Measurements from ENCODE around the gene SHISA5. TPM values are rescaled to one million over a fixed set of nuclear protein-coding genes. Genes with fewer than 3 reads are reported as not detected.

Gene SHISA5
- polyA plus RNA-seq, 2 of the 4 experiments (the other 2 are of a cell fraction) = 87.5 to 94.3 TPM

DNA sequence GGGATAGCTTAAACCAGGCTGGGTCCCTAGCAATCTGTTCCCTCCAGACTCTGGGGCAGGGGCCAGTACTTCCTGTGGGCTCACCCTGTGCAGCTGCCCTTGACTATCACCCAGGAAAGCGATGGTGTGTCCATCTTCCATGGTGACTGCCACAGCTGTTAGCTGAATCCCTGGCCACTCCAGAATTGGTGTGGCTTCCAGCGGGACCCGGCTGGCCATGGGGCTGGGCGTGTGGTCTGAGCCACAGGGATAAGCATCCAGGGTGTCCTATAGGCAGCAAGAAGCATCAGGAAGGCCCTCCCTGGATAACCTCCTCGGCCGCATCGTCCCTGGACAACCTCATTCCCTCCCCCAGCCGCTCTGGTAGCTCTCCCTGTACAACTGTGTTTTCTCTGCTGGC lies 81.3 kb downstream of the SHISA5 start:
- ChIA-PET CTCF (interaction anchor here (1.8 to 31.5 kb wide), 3 partner anchors 9 to 149 kb away, joined by 4 to 488 read pairs (median 13); partner anchors contain the start of gene PLXNB1), POLR2A (no interaction called here)
- Histone ChIP-seq H3K4me2 (no peak overlapping the region), H3K4me3 (no peak overlapping the region), H3K9me3 (no peaks in the 10 kb centered on the region), H3K27ac (no peak overlapping the region), H3K4me1 (peaks cover 20% of the 10 kb centered on the region)
- FAIRE-seq (no peak), DNase-seq (ENCODE audit: low read depth in 1 of 2, low spot score in 1 of 2) (no peak), ATAC-seq (no peak)
- WGBS (ENCODE audit: missing lambda C conversion rate) = 96% methylated on average over 4 of the region's 8 CpGs
- TF ChIP-seq RCOR1 (IDR thresholded peaks at IDR 0.05; ENCODE audit: low read depth, low read length) (no peak), CBX8 (IDR thresholded peaks at IDR 0.05) (no peak), HEYL (CRISPR knock-in tag; IDR thresholded peaks at IDR 0.05) (no peak), ZNF302 (CRISPR knock-in tag; IDR thresholded peaks at IDR 0.05) (no peak), CHD4 (IDR thresholded peaks at IDR 0.05; ENCODE audit: borderline replicate concordance) (no peak), POLR2A (IDR thresholded peaks at IDR 0.05; ENCODE audit: low read length) (no peak), FOSB (CRISPR knock-in tag; IDR thresholded peaks at IDR 0.05) (no peak)

- H3K4me1 ChIP-seq = peaks cover 16% of the 10 kb centered on the region
- FAIRE-seq (no peak), ATAC-seq (peak in 1 of 2 experiments; percentile 48; a peak in 3 of 6 replicates), DNase-seq (ENCODE audit: low read depth in 1 of 2, low spot score in 1 of 2) (no peak)
- WGBS (ENCODE audit: missing lambda C conversion rate) = no CpG with 5 or more reads among the region's 3 CpGs
- H3K27ac ChIP-seq = no peak overlapping the region
- no peak overlapping the region for H3K4me2 ChIP-seq
- no peak overlapping the region for H3K4me3 ChIP-seq
- ChIA-PET CTCF (interaction anchor here (3.1 to 31.5 kb wide), 2 partner anchors 9 to 22 kb away, joined by 13 to 488 read pairs; partner anchors contain the start of gene PLXNB1), POLR2A (no interaction called here)
- TF ChIP-seq CEBPB (IDR thresholded peaks at IDR 0.05) (no peak), ZNF302 (CRISPR knock-in tag; IDR thresholded peaks at IDR 0.05) (no peak)
- H3K9me3 ChIP-seq = no peaks in the 10 kb centered on the region
These were observed 81.7 kb downstream of the SHISA5 start for GRCh38 chr3:48422272-48422671.

DNA sequence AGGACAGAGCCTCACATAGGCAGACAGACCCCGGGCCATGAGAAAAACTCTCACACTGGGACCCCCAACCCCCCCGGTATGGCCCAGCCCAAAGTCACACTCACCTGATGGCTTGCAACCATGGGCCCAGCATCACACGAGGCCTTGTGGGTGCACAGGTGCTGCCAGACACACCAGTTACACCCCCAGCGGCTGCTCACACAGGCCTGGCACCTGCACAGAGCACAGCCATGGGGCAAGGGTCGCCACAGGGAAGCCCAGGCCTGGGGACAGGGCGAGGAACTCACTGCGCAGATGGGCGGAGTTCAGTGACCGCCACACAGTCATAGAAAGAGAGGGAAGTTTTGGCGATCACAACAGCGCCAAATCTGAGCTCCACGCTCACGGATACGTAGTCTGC lies 83.4 kb downstream of the SHISA5 start:
- CTCF ChIA-PET = interaction anchor here (3.1 to 31.5 kb wide), 2 partner anchors 11 to 20 kb away, joined by 13 to 488 read pairs; partner anchors contain the start of gene PLXNB1
- no peak overlapping the region for H3K4me3 ChIP-seq
- no peaks in the 10 kb centered on the region for H3K9me3 ChIP-seq
- no peak for FAIRE-seq
- H3K4me1 ChIP-seq = 0 out of 3 replicates have a peak, but pooled peaks cover 4% of the 10 kb centered on the region
- DNase-seq (ENCODE audit: low read depth in 1 of 2, low spot score in 1 of 2) = no peak
- ATAC-seq = no peak
- whole genome bisulfite sequencing (ENCODE audit: missing lambda C conversion rate) = 92% methylated on average over 9 of the region's 14 CpGs
- no peak overlapping the region for H3K27ac ChIP-seq
- TF ChIP-seq ZFP36 (IDR thresholded peaks at IDR 0.05; ENCODE audit: borderline replicate concordance, partially characterized antibody) = no peak
- TF ChIP-seq, protein P1, sequence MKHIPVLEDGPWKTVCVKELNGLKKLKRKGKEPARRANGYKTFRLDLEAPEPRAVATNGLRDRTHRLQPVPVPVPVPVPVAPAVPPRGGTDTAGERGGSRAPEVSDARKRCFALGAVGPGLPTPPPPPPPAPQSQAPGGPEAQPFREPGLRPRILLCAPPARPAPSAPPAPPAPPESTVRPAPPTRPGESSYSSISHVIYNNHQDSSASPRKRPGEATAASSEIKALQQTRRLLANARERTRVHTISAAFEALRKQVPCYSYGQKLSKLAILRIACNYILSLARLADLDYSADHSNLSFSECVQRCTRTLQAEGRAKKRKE (CRISPR knock-in tag; IDR thresholded peaks at IDR 0.05; ENCODE audit: low read depth) = no peak
- TF ChIP-seq, protein P2, sequence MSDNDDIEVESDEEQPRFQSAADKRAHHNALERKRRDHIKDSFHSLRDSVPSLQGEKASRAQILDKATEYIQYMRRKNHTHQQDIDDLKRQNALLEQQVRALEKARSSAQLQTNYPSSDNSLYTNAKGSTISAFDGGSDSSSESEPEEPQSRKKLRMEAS (IDR thresholded peaks at IDR 0.05) = no peak
- TF ChIP-seq JUN (IDR thresholded peaks at IDR 0.05) = no peak
- TF ChIP-seq POLR2AphosphoS2 (conservative IDR thresholded peaks at IDR 0.05; ENCODE audit: low read length) = no peak
- TF ChIP-seq, protein P3, sequence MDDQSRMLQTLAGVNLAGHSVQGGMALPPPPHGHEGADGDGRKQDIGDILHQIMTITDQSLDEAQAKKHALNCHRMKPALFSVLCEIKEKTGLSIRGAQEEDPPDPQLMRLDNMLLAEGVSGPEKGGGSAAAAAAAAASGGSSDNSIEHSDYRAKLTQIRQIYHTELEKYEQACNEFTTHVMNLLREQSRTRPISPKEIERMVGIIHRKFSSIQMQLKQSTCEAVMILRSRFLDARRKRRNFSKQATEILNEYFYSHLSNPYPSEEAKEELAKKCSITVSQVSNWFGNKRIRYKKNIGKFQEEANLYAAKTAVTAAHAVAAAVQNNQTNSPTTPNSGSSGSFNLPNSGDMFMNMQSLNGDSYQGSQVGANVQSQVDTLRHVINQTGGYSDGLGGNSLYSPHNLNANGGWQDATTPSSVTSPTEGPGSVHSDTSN (IDR thresholded peaks at IDR 0.05) = no peak
- no peak for TF ChIP-seq HOXB5 (CRISPR knock-in tag; IDR thresholded peaks at IDR 0.05)
- POLR2A ChIA-PET = no interaction called here
- H3K4me2 ChIP-seq = no peak overlapping the region

DNA sequence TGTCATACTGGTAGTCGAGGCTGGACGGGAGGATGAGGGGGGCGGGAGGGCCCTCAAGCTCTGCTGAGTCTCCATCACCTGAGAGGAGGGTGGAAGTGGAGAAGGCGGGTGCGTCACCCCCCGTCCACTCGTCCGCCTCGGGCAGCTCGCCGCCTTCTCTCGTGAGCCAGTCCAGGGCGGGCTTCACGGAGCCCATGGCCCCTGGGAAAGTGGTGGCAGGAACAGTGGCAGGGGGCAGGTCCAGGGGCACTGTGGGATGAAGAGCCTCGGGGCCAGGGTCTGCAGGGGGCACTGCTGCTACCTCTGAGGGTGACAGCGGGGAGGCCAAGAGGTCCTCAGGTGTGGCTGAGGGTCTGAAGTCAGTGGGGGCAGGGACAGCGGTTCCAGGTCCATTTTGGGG lies 84.4 kb downstream of the SHISA5 start:
- no peak overlapping the region for H3K4me3 ChIP-seq
- H3K9me3 ChIP-seq = no peaks in the 10 kb centered on the region
- DNase-seq (ENCODE audit: low read depth in 1 of 2, low spot score in 1 of 2) = no peak
- TF ChIP-seq JUN (IDR thresholded peaks at IDR 0.05) = no peak
- TF ChIP-seq TFCP2L1 (CRISPR knock-in tag; IDR thresholded peaks at IDR 0.05) = no peak
- TF ChIP-seq ZC3H11A (IDR thresholded peaks at IDR 0.05) = no peak
- no peak for TF ChIP-seq CTCF (IDR thresholded peaks at IDR 0.05)
- TF ChIP-seq POLR2A (IDR thresholded peaks at IDR 0.05; ENCODE audit: low read length) = no peak
- TF ChIP-seq, protein P3 (IDR thresholded peaks at IDR 0.05) = no peak
- no peak for TF ChIP-seq ZNF302 (CRISPR knock-in tag; IDR thresholded peaks at IDR 0.05)
- TF ChIP-seq NR3C1 (IDR thresholded peaks at IDR 0.05) = no peak
- TF ChIP-seq FOXS1 (CRISPR knock-in tag; IDR thresholded peaks at IDR 0.05) = no peak
- no peak for TF ChIP-seq ZFP36 (IDR thresholded peaks at IDR 0.05; ENCODE audit: borderline replicate concordance, partially characterized antibody)
- TF ChIP-seq, protein P4, sequence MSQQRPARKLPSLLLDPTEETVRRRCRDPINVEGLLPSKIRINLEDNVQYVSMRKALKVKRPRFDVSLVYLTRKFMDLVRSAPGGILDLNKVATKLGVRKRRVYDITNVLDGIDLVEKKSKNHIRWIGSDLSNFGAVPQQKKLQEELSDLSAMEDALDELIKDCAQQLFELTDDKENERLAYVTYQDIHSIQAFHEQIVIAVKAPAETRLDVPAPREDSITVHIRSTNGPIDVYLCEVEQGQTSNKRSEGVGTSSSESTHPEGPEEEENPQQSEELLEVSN (IDR thresholded peaks at IDR 0.05; ENCODE audit: borderline replicate concordance, low read depth) = no peak
- TF ChIP-seq EHMT2 (IDR thresholded peaks at IDR 0.05; ENCODE audit: low read depth) = no peak
- TF ChIP-seq PHF8 (IDR thresholded peaks at IDR 0.05; ENCODE audit: borderline replicate concordance, low read depth) = no peak
- TF ChIP-seq, protein P2 (IDR thresholded peaks at IDR 0.05) = no peak
- TF ChIP-seq BHLHE40 (IDR thresholded peaks at IDR 0.05; ENCODE audit: low read depth, low read length) = no peak
- TF ChIP-seq CHD4 (IDR thresholded peaks at IDR 0.05; ENCODE audit: borderline replicate concordance) = no peak
- ChIA-PET POLR2A (no interaction called here), CTCF (interaction anchor here (1.4 to 31.5 kb wide), 2 partner anchors 12 to 225 kb away, joined by 4 to 488 read pairs; partner anchors contain the start of gene PLXNB1)
- 94% methylated on average over 13 of the region's 17 CpGs for WGBS (ENCODE audit: missing lambda C conversion rate)
- ATAC-seq = no peak
- no peak for FAIRE-seq
- no peaks in the 10 kb centered on the region for H3K4me1 ChIP-seq
- no peak overlapping the region for H3K4me2 ChIP-seq
- no peak overlapping the region for H3K27ac ChIP-seq

Data from A549 (cell line).